Measurements from ENCODE around the gene KLHL29. TPM values are rescaled to one million over a fixed set of nuclear protein-coding genes. Genes with fewer than 3 reads are reported as not detected.

KLHL29 gene
- total RNA-seq, 1 experiment from 2014 or later = 6.4 TPM

GRCh38 chr2:23569761-23570365 is 184.9 kb downstream of the KLHL29 start:
- no peak for DNase-seq (ENCODE audit: low read depth, low spot score)
- in situ Hi-C loops (cut with HindIII; ENCODE audit: low pct_unique_long_range_greater_than_20kb, low sequenced_read_pairs) = no loop called here

- DNase-seq (ENCODE audit: low read depth, low spot score) = no peak
- in situ Hi-C loops (cut with HindIII; ENCODE audit: low pct_unique_long_range_greater_than_20kb, low sequenced_read_pairs) = no loop called here
Measured at GRCh38 chr2:23571085-23571484, 186.1 kb downstream of the KLHL29 start.

DNA sequence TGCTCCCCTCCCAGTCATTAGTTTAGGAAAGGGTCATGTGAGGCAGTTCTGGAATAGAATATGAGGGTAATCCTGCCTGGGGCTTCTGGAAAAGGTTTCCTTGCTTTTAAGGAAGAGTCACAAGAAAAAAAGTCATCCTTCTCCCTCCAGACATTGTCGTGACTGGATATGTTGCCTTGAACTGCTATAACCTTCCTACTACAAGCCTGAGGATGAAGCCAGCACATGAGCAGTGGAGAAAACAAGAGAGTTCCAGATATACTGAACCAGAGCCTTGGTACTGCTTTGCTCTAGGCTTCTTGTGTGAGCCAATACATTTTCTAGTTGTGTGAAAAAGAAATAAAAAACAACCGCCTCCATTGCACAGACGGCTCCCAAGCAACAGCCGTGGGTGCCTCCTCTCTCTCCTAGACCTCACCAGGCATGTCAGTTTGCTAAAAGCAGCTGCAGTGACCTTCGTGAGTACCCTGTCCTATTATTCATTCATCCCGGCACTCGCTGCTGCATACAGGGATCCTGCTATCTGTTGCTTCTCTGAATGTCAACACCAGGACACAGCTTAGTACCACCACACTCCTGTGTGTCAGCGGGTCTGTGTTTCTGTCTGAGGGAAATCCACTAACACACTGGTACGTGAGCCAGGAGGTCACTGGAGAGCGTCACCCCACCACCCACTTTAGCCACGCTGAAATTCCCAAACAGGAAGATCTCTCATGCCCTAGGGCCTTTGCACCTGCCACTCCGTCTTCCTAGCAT is 186.7 kb downstream of the KLHL29 start:
- peak; percentile 34 for DNase-seq (ENCODE audit: low read depth, low spot score)
- in situ Hi-C loops (cut with HindIII; ENCODE audit: low pct_unique_long_range_greater_than_20kb, low sequenced_read_pairs) = no loop called here

GRCh38 chr2:23574919-23575654 is 190.1 kb downstream of the KLHL29 start:
- in situ Hi-C loops (cut with HindIII; ENCODE audit: low pct_unique_long_range_greater_than_20kb, low sequenced_read_pairs) = no loop called here
- DNase-seq (ENCODE audit: low read depth, low spot score) = no peak

DNA sequence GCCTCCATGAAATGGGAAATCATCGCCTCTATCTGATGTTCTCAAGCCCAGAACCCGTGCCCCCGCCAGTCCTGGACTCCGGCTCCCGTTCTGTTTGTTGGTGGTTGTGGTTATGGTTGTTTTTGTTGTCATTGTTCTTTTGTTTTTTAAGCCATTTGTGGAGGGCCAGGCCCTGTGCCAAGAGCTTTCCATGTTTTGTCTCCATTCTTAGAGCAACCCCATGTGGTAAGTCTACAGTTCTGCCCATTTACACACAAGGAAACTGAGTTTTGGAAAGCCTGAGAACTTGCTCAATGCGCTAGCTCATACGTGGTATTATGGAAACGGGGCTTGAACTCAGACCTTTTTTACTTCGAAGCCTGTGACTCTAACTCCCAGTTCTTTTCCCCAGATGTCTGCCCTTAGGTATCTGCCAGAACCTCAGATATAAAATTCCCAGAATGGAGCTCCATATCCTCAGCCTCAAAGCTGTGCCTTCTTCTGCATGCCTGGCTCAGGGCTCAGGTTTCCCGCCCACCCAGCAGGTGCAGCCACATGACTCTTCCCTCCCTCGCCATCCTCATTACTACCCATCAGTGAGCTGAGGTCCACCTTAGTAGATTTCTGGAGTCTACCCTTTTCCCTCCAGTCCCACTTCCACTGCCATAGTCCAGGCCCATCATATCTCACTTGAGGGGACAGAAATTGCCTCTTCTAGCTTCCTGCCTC is 194.1 kb downstream of the KLHL29 start:
- in situ Hi-C loops (cut with HindIII; ENCODE audit: low pct_unique_long_range_greater_than_20kb, low sequenced_read_pairs) = no loop called here
- DNase-seq (ENCODE audit: low read depth, low spot score) = no peak

- in situ Hi-C loops (cut with HindIII; ENCODE audit: low pct_unique_long_range_greater_than_20kb, low sequenced_read_pairs) = no loop called here
- no peak for DNase-seq (ENCODE audit: low read depth, low spot score)
Measured at GRCh38 chr2:23579674-23580073, 194.7 kb downstream of the KLHL29 start.

- in situ Hi-C loops (cut with HindIII; ENCODE audit: low pct_unique_long_range_greater_than_20kb, low sequenced_read_pairs) = no loop called here
- no peak for DNase-seq (ENCODE audit: low read depth, low spot score)
Measured at GRCh38 chr2:23583467-23583866, 198.5 kb downstream of the KLHL29 start.

- in situ Hi-C loops (cut with HindIII; ENCODE audit: low pct_unique_long_range_greater_than_20kb, low sequenced_read_pairs) = no loop called here
- no peak for DNase-seq (ENCODE audit: low read depth, low spot score)
Measured at GRCh38 chr2:23584054-23584745, 199.2 kb downstream of the KLHL29 start.

- in situ Hi-C loops (cut with HindIII; ENCODE audit: low pct_unique_long_range_greater_than_20kb, low sequenced_read_pairs) = no loop called here
- no peak for DNase-seq (ENCODE audit: low read depth, low spot score)
Measured at GRCh38 chr2:23585273-23586170, 200.5 kb downstream of the KLHL29 start.

- DNase-seq (ENCODE audit: low read depth, low spot score) = no peak
- in situ Hi-C loops (cut with HindIII; ENCODE audit: low pct_unique_long_range_greater_than_20kb, low sequenced_read_pairs) = no loop called here
Measured at GRCh38 chr2:23586741-23587306, 201.8 kb downstream of the KLHL29 start.

GRCh38 chr2:23587341-23587880 is 202.4 kb downstream of the KLHL29 start:
- DNase-seq (ENCODE audit: low read depth, low spot score) = no peak
- in situ Hi-C loops (cut with HindIII; ENCODE audit: low pct_unique_long_range_greater_than_20kb, low sequenced_read_pairs) = no loop called here

DNA sequence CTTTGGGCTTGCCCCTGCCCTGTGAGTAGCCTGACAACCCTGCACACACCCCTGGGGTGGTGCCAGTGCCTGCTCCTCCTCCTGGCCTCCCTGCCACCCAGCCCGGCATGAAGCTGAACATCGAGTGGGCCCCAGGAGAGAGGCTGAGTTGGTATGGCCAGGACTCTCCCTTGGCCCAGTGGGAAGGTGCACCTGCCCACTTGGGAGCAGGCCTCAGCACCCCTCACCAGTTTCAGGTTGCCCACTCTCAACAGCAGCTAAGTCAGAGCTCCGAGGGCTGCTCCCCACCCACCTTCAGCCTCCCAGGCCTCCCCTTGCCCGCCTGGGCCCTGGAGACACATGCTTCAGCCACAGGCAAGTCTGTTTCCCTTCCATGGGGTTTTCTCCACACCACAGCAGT is 203.1 kb downstream of the KLHL29 start:
- in situ Hi-C loops (cut with HindIII; ENCODE audit: low pct_unique_long_range_greater_than_20kb, low sequenced_read_pairs) = no loop called here
- no peak for DNase-seq (ENCODE audit: low read depth, low spot score)

DNA sequence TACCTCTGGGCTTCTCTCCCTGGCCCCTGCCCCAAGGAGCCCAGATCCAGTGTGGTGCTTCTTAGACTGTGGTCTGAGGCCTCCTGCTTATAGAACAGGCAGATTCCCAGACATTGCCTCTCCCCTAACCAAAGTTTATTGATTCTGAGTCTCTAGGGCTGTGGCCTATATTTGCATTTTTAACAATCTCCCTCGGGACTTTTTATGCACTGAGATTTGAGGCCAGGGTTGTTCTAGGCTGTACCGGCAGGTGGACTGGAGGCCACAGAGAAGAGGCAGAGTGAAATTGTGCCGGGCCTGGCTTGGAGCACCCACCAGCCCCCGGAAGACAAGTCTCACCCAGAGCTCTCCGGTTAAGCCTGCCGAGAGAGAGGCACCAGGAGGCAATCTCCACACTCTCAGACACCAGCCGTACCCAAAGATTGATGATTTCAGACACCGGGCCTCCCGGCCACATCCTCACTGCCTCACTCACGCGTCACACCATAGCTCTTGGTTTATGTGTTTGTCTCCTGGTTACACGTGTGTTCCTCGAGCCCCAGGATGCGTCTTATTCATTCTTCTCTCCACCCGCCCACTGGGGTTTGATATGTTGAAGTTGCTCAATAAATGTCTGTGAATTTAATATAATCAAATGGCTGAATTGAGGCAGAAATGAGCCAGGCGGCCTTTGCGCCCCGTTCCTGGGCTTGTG is 203.7 kb downstream of the KLHL29 start:
- no peak for DNase-seq (ENCODE audit: low read depth, low spot score)
- in situ Hi-C loops (cut with HindIII; ENCODE audit: low pct_unique_long_range_greater_than_20kb, low sequenced_read_pairs) = no loop called here

GRCh38 chr2:23589220-23589647 is 204.3 kb downstream of the KLHL29 start:
- in situ Hi-C loops (cut with HindIII; ENCODE audit: low pct_unique_long_range_greater_than_20kb, low sequenced_read_pairs) = no loop called here
- no peak for DNase-seq (ENCODE audit: low read depth, low spot score)

DNA sequence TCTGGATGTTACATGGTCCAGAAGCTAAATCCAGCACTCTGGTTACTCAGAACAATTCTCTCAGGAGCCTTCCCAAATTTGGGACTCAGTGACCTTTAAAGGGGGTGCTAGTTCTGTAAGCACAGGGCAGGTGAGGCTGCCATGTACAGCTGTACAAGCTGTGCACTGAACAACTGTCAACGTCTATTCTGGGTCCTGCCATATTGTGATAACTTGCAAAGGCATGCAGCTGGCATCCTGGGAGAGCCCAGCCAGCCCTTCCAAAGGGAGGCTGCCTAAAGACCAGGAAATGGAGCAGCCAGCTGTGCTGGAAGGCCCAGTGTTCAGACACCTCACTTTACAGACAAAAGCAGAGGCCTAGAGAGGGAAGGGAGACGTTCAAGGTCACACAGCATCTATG is 204.8 kb downstream of the KLHL29 start:
- no peak for DNase-seq (ENCODE audit: low read depth, low spot score)
- in situ Hi-C loops (cut with HindIII; ENCODE audit: low pct_unique_long_range_greater_than_20kb, low sequenced_read_pairs) = no loop called here

Measured in SK-MEL-5 (cell line).